Myocyte (in vitro differentiated cells): ENCODE results near the gene NRXN3. TPM values are rescaled to one million over a fixed set of nuclear protein-coding genes. Genes with fewer than 3 reads are reported as not detected.

ENCODE experiments used
- DNase-seq: peaks from one replicate; pipeline ENCODE4 v3.0.0-alpha.2; 2012; ENCODE audit warnings: low read depth
- total RNA-seq: library from RNA; depleted of rRNA; stranded (reverse); fragments of >200 nt; gene quantifications from 2 replicates; pipeline ENCODE4 v1.2.3, GENCODE V29; 2014

The NRXN3 gene
- total RNA-seq, 1 donor from 2014 or later: 0.05 TPM

DNA sequence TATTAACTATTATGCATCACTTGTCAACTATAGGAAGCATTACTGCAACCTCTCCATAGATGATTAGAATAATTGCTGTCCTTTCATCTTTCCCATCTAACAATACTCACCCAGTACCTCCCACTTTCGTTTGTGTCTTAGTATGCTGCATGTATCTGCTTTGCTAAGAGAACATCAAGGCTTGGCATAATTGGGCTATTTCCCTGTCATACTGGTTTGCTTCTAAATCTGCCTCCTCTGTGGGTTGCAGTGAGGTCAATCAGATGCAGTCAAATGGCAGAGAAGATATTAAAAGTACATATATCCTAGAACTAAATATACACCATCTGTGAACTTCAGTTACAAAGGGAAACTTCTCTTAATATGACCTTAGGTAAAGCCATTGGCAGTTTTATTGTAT lies 1330.3 kb downstream of the NRXN3 start:
- DNase-seq: no peak

DNA sequence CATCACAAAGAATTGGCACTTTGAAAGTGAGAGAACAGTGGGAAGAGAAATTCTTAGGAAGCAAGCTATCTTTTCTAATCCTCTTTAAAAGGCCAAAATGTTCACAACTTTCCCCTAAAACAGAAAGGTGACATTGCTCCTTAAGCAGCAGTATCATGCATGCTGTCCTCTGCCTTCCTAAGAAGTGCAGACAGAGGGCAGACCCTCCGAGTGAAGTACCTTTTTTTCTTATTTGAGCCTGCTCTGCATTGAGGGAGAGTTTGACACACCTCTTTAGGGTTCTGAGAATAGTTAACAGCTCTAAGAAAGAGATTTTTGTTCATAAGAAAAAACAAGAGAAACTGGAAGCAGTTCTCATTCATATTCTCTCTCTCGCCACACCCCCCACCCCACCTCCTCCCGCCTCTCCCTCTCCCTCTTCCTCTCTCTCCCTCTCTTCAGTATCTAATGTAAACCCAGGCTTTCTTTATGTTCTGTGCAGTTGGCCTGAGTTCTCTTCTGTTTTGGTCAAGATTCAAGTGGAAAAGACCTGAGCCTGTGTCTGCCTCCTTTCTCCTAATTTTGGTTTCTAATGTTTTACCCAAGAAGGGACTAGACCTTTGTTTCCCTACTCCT lies 1332.1 kb downstream of the NRXN3 start:
- DNase-seq: no peak

DNA sequence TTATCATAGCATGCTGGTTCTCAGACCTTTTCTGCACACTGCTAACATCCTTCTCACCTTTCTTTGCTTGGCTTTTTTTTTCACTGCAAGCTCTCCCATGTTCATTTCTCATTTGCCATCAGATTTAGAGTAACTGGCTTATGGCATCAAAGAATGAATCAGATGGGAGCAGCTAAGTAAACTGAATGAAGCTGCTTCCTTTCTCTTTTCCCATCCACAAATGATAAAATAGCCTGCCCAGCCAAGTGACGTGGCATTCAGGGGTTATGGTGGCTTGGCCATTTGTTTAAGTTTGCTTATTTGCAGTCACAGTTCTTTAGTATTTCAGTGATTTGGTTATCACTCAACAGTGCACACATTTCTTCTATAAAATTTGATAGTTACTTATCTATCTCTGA lies 1332.6 kb downstream of the NRXN3 start:
- DNase-seq: no peak

DNA sequence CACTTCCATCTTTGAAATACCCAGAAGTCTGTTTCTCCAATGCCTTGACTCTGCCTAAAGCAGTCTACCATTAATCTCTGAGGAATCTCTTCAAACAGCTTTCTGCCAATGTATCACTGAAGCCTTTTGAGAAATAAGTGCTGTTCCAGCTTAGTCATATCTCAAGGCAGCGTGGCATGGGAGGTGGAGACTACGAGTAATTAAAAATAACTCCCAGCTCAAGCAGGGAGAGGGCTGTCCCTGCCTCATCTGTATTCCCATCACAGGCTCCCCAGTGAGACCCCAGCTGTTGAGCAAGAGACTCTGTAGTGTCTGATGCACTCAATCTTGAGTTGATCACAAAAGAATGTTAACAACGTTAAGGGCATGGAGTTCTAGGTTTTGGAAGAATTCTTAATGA lies 1340.5 kb downstream of the NRXN3 start:
- DNase-seq: peak; percentile 55

DNA sequence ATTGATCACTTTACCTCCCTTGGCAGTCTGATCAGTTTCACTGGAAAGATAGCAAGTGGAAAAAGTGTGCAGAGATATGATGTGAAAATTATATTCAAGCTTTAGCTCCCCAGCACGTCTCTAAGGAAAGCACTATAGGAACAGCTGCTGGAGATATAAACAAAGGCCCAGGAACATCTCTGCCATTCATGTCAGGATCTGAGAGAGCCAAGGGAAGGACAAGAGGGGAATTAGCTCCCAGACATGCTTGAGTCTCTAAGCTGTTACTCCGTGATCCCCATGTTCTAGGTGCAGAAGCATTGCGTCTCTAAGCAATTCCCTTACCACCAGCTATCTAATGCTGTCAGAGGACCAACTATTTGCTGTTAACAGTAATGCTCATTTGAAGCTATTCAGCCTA lies 1341.0 kb downstream of the NRXN3 start:
- no peak for DNase-seq

DNA sequence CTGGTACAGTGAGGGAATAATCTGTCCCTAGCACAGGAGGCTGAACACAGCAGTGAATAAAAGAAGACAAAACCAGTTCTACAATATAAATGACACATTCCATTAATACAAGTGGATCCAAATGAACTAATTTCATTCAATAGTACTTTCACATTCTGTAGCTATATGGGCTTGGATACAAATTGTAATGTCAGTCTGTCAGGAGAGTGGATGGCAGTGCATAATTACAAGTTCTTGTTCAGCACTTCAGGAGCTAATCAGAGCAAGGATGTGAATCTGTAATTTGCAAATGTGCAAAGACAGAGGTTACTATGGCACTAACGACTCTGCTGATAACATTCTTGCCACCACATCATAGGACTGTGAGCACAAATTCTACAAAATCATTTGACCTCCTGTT lies 1343.3 kb downstream of the NRXN3 start:
- no peak for DNase-seq

DNA sequence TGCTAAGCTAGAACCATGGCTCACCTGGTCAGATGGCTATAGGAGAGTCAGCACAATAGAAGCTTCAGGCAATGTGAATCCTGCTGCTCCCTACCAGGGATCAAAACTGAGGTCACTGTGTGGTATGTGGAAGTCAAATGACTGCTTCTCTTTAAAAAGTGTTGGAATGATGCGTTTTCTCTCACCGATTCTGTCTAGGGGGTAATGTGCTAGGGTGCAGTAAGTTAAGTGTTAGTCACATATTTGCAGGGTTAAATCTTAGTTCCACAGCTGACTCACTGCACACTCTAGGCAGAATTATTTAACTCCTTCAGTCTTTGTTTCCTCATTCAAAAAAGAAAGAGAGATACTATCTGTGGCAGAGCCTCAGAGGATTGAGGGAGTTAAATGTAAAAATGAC lies 1344.5 kb downstream of the NRXN3 start:
- DNase-seq: no peak

DNA sequence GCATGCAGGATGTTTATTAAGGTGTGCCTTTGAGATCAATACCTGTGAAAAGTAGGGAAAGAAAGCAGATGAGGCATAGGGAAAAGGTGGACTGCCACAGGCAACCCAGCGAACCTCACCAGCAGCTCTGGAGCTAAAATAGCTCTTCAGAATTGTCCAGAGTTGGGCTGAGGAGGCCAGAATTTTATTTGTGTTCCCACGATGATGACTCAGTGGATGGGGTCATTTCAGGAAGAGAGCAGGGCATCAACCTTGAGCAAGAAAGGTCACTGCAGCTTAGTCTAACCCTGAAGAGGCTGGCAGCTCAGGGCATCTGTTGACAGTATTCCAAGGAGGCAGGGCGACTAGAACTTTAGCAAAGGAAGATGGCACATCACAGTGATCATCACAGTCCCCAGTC lies 1345.0 kb downstream of the NRXN3 start:
- no peak for DNase-seq

DNA sequence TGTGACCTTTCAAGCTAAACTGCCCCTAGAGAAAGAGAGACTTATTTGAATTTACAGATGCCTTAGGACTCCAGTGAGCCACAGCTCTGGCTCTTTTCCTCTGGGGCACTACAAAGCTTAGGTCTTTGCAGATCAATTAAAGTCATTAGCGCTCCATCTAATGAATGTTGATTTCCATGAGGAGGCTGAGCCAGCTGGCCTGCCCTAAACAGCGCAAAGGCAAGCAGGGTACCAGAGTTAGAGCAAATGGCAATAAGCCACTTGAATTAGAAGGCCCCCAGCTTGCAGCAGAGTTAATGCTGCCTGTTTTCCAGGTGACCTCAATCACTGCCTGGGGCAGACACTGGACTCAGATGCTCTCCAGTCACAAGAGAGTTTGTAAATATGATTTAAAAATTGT lies 1345.8 kb downstream of the NRXN3 start:
- DNase-seq: no peak

DNA sequence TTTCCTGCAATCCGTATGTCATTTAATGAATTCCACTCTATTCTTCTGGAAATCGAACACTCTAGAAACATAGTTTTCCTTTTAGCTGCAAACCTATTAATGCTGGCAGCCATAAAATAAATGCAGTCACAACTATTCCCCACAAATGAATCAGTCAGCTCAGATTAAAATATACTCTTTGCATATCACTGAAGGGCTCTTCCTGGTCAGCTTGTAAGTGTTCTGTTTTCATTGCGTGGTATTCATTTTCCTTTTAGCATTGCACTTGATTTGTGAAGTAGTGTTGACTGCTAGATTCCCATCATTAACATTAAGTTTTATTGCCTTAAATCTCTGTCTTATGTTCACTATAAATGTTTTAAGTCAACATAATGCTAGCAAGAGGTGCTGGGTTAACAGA lies 1355.2 kb downstream of the NRXN3 start:
- DNase-seq: no peak

DNA sequence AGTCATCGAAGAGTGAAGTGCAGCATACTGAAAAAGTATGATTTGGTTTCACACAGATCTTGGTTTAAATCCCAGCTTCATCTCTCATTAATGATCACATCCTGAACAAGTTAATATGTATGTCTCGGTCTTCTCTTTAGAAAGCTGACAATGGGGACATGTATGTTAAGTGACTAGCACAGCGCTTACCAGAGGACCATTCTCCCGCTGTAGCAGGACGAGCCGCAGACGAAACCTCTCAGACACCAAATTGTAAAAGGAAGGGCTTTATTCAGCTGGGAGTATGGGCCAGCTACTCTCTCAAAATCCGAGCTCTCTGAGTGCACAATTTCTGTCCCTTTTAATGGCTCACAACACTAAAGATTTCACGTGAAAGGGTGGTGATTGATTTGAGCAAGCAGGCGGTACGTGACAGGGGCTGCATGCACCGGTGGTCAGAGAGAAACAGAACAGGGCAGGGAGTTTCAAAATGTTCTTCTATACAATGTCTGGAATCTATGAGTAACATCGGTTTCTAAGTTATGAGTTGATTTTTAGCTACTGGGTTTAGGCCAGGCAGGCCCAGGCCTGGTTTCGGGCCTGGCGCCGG lies 1358.7 kb downstream of the NRXN3 start:
- no peak for DNase-seq

DNA sequence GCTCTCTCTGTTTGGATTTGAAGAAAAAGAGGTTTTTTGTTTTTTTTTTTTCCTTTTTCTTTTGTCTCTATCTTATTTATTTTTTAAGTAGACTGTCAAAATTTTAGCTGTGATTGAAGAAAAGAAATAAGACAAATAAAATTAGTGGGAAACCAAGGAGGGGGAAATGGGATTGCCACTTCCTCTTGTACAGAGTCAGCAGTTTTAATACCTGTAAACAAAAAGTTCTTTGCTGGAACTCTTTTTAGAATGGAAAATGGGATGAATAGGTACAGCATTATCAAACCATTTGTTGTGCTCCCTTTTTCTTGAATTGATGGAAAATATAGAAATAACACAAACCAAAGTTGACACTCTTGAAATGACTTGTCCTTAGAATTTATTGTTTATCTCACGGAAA lies 1360.4 kb downstream of the NRXN3 start:
- no peak for DNase-seq

DNA sequence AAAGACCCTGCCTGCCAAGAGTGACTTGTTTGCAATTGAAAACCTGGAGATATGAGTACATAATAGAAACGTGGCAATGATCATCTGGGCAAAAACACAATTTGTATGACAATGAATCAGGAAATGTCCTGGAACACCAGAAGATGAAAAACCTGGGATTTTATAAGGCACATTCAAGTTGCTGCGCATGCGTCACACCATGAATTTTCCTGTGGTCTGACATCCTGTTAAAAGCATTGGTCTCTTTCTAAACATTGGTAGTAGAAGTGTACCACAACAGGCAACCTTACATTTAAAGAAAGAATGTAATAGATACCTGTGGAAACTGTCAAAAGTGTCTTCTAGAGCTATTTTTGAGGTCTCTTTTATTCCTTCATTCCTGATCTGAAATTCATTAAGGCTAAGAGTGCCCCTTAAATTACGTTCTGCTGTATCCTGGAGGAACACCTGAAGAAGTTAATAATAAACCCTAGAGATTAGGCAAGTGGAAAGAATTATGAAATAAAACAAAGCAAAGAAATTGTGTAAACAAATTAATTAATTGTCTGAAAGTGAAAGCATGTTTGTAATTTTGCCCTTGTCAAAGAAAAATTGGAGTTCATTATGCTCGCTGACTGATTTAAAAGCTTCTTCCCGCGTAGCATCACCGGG lies 1364.7 kb downstream of the NRXN3 start:
- no peak for DNase-seq

DNA sequence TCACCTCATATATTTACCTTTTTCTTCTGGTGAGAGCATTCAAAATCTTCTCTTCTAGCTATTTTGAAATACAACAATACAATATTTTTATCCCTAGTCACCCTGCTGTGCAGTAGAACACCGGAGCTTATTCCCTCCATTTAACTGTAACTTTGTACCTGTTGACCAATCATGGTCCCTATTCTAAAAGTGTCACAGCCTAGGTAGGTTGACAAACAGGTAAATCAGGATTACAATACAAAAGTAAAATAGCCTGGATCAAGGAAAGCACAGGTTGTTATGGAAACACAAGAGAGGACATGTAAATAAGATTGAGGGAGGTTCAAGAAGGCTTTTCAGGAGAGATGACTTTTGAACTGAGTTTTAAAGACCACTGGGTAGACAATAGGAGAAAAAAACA lies 1370.2 kb downstream of the NRXN3 start:
- DNase-seq: no peak

DNA sequence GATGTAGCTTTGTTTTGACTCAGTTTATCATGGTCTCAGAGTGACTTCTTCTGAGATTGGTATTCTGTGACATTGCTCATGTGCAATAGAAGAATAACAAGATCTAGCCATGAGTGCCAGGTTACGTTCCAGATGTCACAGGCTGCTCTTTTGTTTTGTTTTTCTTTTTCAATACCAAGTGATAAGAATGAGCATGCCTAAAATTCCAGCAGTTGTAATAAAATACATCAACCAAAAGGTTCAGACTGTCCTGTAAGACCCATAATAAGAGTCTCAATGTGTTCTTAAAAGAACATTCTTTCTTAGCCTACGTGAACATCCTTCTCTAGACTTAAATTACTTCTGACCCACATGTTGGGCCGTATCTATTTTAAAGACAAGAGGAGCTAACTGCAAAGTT lies 1371.9 kb downstream of the NRXN3 start:
- no peak for DNase-seq

DNA sequence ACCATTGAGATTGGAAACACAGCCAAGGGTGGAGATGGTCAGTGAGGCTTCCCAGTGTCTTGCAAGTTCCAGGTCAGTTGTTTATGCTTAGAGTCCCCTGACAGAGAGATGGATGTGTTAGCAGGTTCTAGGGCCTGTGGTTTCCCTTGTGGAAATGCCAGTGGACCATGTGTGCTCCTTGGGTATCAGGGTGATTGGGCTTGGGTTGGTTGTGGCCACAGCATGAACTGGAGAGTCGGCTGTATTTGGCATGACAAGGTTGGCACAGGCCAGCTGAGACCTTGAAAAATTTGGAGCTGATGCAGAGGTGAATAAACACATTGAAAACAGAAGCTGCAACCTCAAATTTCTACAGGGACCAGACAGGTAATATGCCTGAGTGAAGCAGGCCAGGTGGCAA lies 1373.2 kb downstream of the NRXN3 start:
- peak; percentile 83 for DNase-seq

DNA sequence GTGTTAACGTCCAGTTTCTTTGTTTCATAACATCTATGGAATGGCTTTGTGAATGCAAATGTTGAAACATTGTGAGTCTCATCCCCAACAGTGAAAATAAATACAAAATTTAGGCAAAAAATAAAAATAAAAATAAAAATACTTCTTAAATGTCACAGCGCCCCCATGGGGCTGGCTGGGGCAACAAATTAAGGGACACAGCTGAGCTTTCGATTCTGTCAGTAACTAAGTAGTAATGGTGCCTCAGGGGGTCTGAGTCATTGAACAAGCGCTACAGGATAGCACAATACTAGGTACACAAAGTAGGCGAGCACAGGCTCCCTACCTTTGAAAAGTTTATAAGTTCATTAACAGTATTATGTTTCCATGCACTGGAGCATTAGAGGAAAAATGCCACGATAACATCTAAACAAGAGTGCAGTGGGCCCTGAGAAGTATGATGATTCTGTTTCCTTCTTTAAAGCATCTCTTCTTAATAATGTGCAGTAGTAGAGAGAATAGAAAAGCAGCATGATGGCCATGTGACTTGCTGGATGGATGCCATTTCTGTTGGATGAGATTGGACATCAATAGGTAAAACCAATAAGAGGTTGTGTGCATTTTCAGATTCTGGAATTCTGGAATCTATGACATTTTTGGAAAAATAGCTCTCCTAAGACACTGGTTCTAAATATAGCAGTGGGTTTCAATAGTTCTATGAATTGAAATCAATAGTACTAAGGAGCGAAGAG lies 1374.0 kb downstream of the NRXN3 start:
- peak; percentile 37 for DNase-seq

DNA sequence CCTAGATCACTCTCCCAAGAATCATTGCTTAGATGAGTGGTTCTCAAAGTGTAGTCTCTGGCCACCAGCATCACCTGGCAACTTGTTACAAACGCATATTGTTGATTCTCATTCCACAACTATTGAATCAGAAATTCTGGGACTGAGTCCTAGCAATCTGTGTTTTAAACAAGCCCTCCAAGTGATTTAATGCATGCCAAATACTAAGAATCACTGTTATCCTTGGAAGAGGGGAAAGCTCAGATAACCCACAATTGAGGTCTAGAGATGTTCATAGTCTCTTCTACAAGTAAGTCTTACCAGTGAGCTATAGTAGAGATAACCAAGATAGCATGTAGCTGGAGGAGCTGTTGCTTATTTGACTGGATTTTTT lies 1374.5 kb downstream of the NRXN3 start:
- no peak for DNase-seq

DNA sequence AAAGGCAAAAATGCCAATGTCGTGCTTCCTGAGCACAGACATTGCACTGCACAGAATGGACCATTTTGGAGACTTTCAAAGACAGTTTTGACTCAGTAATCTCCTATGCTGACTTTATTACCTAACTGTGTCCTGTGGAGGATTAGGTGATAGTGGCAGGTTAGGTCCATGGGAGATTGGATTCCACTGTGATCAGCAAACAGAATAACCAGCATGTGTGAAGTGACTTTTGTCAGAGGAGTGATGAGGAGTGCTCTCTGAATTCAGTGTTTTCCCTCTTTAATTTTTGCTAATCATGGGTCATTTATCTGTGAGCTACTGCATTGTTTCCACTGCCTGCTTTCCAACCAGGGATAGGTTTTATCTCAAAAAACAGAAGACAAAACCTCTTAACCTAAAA lies 1378.7 kb downstream of the NRXN3 start:
- no peak for DNase-seq

DNA sequence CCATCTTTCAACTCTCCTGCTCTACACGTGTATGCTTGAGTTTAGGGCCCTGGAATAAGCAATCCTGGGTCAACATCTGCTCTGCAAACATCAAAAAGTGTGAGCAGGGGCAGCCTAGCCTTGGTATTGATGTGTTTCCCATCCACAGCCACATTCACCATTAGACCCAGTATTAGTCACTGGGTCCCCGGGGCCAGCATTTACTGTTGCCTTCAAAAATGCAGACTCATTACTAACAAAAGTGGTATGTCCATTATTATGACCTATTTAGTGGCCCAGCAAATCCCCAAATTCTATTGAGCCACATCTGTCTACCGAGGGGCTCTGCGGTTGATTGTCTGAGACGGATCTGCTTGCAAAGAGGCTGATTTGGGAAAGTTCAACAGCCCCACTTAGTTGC lies 1379.3 kb downstream of the NRXN3 start:
- DNase-seq: no peak

DNA sequence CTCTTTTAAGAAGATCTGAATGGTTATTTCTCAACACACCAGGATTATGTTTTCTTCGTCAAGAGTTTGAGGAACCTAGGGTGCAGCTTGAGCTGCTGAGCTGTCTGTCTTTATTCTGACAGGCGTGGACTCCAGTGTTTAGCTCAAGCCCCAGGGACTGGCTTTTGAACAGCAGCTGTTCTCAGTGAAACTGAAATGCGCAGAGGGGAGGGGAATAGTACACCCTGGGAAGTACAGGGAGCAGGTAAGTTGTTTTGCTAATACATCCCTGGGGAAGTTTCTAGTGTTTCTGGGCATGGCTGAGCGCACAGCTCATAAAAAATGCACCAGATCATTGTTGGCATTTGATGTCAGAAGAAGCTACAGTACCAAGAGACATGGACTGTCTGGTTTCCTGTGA lies 1381.3 kb downstream of the NRXN3 start:
- DNase-seq: no peak

DNA sequence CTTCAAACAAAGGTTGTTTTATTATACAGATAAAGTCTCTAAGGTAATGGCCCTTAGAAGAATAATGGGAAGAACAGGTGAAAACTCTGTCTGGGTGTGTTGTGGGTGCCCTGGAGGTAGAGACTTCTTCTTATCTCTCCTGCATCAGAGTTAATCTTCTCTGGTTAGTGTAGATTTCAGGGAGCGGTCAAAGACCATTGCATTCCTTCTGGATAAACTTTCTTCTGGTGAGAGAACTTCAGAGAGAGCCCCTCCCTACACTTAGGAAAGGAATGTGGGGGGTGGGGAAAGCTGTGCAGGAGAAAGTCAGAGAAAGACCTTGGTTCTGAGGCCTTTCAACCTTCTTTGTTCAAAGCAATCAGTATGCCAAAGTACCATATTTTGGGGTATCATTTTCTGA lies 1382.6 kb downstream of the NRXN3 start:
- DNase-seq: no peak

DNA sequence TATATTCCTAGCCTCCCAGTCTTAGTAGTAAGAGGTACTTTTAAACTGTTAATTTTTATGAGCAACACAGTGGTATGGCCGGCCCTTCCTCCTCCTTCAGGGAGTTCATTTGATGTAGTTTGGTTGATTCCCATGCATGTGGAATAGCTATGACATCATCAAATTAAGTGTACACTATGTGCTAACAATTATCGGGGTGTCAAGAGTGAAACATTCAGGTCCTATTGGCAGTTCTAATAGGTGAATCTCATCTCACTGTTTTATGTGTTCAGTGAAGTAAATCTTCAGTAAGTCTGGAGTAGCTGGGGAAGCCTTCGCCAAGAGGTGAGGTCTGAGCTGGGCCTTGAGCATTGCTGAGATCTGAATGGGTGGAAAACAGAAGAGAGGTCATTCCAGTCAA lies 1384.6 kb downstream of the NRXN3 start:
- no peak for DNase-seq
